Esophagus squamous epithelium (tissue), 5 donors: ENCODE data around the gene BSPRY. TPM values are rescaled to one million over a fixed set of nuclear protein-coding genes. Genes with fewer than 3 reads are reported as not detected.
"Not testable (repeated sequence)": the region's sequence is repeated elsewhere in the genome, so short reads cannot be mapped to it uniquely, and the experiment has no call there.

ENCODE experiments used
- DNase-seq: peaks from one replicate; lab custom pipeline; 2025; lab: John Stamatoyannopoulos, UW
- H3K27ac ChIP-seq, 4 donors: fragments of 200-600 bp; sonication (generic); one replicate each; pipeline ENCODE4 v1.5.1; 2016 to 2019; ENCODE audit warnings: mild to moderate bottlenecking in 1 of 4
- H3K27me3 ChIP-seq, 4 donors: fragments of 200-600 bp; sonication (generic); 1 replicate in 3 of 4; 2 replicates in 1 of 4; pipeline versions ENCODE4 v1.5.1 to v1.6.0; 2017 to 2021; ENCODE audit warnings: antibody characterized with exemption in 1 of 4
- H3K36me3 ChIP-seq, 3 donors: fragments of 200-600 bp; sonication (generic); one replicate each; pipeline ENCODE4 v1.5.1; 2016 to 2019
- H3K4me1 ChIP-seq, 3 donors: fragments of 200-600 bp; sonication (generic); one replicate each; pipeline ENCODE4 v1.5.1; 2017 to 2019
- H3K4me3 ChIP-seq, 4 donors: fragments of 200-600 bp; sonication (generic); 1 replicate in 3 of 4; 2 replicates in 1 of 4; pipeline ENCODE4 v1.5.1; 2016 to 2019; ENCODE audit warnings: mild to moderate bottlenecking in 2 of 4, moderate library complexity in 1 of 4
- H3K9me3 ChIP-seq, 3 donors: fragments of 200-600 bp; sonication (generic); one replicate each; pipeline ENCODE4 v1.5.1; 2016 to 2019
- POLR2A ChIP-seq, 4 donors: fragments of 450-650 bp; IDR thresholded peaks; one replicate each; pipeline ENCODE4 v1.6.1; 2017; ENCODE audit warnings: antibody characterized with exemption in 4 of 4, mild to moderate bottlenecking in 4 of 4, moderate library complexity in 3 of 4
- WGBS, 2 donors: methylation state at CpG; one replicate each; pipeline ENCODE4 v1.1.5; 2018; 5-methylcytosine and 5-hydroxymethylcytosine counted together
- intact Hi-C: fragments of 100-400 bp; cut with DNase I; formaldehyde crosslinking; loops from one replicate; pipeline ENCODE4 v1.15.0; 2022
- total RNA-seq, 4 donors: library from RNA; depleted of rRNA; stranded (reverse); fragments of >200 nt; gene quantifications; one replicate each; pipeline ENCODE4 v1.1.0, GENCODE V29; 2016
- TF ChIP-seq, protein P1 (sequence below), 6 experiments: fragments of 450-650 bp in 4 of 6; fragments of 200-600 bp in 2 of 6; sonication (generic) in 2 of 6; IDR thresholded peaks; one replicate each; pipeline ENCODE4 v1.5.1; 2016 to 2019; ENCODE audit warnings: antibody characterized with exemption in 6 of 6, mild to moderate bottlenecking in 4 of 6, moderate library complexity in 4 of 6
- donor health status: DM: yes; HTN: yes; CAD: no.

The BSPRY gene
- total RNA-seq, 4 donors from 2014 or later: 18.1 to 50.1 (median 37.6) TPM

DNA sequence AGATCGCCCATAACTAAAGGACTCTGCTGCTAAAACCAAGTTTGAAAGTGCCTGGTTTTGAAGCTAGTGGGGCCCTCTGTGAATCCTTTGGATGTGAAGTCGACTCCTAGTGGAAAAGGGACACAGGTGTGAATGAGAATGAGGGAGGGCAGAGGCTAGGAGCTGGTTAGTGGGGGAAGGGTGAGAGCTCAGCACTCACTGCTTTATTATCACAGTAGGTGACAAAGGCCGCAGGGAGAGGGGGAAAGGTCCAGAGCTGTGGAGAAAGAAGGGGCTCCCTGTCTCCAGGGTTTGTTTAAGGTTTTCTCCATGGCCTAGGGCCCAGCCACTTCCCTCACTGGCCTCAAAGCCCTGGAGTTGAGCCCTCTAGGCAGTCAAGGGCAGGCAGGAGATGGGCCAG lies 23.9 kb downstream of the BSPRY start:
- intact Hi-C loops: no loop called here
- Histone ChIP-seq H3K27ac (no peak overlapping the region), H3K4me1 (peaks cover 12 to 33% (median 16%) of the 10 kb centered on the region in 3 donors), H3K9me3 (no peaks in the 10 kb centered on the region), H3K4me3 (no peak overlapping the region), H3K36me3 (peaks cover 6 to 43% (median 18%) of the 10 kb centered on the region in 3 donors), H3K27me3 (no peaks in the 10 kb centered on the region)
- 77 to 83% methylated on average over 3 of the region's 3 CpGs for WGBS, 2 donors
- no peak for DNase-seq
- TF ChIP-seq, protein P1, sequence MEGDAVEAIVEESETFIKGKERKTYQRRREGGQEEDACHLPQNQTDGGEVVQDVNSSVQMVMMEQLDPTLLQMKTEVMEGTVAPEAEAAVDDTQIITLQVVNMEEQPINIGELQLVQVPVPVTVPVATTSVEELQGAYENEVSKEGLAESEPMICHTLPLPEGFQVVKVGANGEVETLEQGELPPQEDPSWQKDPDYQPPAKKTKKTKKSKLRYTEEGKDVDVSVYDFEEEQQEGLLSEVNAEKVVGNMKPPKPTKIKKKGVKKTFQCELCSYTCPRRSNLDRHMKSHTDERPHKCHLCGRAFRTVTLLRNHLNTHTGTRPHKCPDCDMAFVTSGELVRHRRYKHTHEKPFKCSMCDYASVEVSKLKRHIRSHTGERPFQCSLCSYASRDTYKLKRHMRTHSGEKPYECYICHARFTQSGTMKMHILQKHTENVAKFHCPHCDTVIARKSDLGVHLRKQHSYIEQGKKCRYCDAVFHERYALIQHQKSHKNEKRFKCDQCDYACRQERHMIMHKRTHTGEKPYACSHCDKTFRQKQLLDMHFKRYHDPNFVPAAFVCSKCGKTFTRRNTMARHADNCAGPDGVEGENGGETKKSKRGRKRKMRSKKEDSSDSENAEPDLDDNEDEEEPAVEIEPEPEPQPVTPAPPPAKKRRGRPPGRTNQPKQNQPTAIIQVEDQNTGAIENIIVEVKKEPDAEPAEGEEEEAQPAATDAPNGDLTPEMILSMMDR (IDR thresholded peaks at IDR 0.05): no peak
- no peak for TF ChIP-seq POLR2A (IDR thresholded peaks at IDR 0.05)

DNA sequence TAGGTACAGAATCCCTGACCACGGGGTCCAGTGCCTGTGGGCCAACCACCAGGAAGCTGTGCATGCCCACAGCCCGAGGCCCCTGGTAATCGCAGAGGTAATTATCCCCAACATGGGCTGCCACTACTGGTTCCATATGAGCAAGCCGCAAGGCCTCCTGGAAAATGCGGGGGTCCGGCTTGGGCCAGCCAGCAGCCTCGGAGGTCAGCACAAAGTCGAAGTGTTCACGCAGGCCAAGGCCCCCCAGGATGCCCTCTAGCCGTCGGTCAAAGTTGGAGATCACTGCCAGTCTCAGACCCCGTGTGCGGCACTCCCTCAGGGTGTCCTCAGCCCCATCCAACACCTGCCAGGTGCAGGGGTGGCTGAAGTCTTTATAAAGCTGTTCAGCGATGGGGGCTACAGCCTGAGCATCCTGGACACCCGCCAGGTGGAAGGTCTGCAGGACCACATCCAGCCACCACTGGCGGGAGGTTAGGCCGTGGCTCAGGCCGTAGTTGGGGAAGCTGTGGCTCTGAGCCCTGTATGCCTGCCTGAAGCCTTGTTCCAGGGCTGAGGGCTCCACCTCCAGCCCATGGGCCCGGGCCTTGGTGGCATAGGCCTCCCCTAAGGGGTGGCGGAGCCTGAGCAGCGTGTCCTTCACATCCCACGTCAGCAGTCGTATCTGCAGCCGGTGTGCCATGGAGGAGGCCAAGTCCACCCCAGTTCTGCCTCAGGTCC lies 24.5 kb downstream of the BSPRY start:
- no peaks in the 10 kb centered on the region for H3K27me3 ChIP-seq
- TF ChIP-seq, protein P1 (IDR thresholded peaks at IDR 0.05): no peak
- TF ChIP-seq POLR2A (IDR thresholded peaks at IDR 0.05): no peak
- DNase-seq: no peak
- H3K4me1 ChIP-seq: peaks cover 12 to 33% (median 16%) of the 10 kb centered on the region in 3 donors
- WGBS, 2 donors: 81 to 92% methylated on average over 7 to 10 of the region's 24 CpGs
- H3K27ac ChIP-seq: no peak overlapping the region
- H3K4me3 ChIP-seq: no peak overlapping the region
- H3K36me3 ChIP-seq: peaks cover 6 to 41% (median 18%) of the 10 kb centered on the region in 3 donors
- H3K9me3 ChIP-seq: no peaks in the 10 kb centered on the region
- intact Hi-C loops: no loop called here

DNA sequence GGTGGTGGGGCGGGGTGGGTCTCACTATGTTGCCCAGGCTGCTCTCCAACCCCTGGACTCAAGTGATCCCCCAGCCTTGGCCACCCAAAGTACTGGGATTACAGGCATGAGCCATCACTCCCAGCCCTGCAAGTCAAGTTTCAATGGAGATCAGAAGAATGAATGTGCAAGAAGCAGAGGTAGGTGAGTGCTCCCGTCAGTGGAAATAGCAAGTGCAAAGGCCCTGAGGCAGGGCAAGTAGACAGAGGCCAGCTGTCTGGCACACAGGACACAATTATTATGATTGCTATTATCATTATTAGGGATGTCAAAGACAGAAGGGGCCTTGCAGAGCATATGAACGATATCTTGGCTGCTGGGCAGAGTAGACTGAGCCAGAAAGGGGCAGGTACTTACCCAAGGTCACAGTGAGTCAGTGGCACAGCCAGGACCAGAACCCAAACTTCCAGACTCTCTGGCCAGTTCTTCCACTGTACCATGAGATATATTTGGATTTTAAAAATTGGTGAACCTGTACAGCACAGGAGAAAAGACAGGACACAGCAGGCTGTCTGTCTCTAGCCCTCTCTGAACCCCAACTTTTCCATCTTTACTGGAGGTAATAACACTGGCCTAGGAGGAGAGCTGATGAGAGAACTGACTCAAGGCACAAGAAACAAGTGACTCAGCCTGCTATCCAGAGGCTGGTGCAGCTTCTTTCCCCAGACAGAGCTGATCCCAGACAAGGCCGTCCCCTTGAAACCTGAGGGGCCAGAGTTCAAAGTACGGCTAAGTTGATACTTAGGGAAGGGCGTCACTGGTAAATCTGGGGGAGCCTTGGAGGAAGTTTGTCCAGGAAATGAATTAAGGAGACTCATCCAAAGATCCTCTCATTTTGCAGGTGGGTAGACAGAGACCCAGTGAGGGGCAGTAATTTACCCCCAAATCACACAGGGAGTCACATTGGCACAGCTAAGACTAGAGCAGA lies 26.0 kb downstream of the BSPRY start:
- Histone ChIP-seq H3K27me3 (no peaks in the 10 kb centered on the region), H3K4me3 (peak overlapping the region; percentile 73 to 96 (median 92)), H3K9me3 (no peaks in the 10 kb centered on the region), H3K27ac (peak overlapping the region in 3 of 4 donors; percentile 89 to 96 (median 95)), H3K36me3 (peaks cover 6 to 34% (median 18%) of the 10 kb centered on the region in 3 donors), H3K4me1 (peaks cover 12 to 35% (median 16%) of the 10 kb centered on the region in 3 donors)
- 70 to 74% methylated on average over 4 to 5 of the region's 6 CpGs for WGBS, 2 donors
- TF ChIP-seq, protein P1 (IDR thresholded peaks at IDR 0.05): no peak
- no peak for TF ChIP-seq POLR2A (IDR thresholded peaks at IDR 0.05)
- intact Hi-C loops: no loop called here
- DNase-seq: no peak

DNA sequence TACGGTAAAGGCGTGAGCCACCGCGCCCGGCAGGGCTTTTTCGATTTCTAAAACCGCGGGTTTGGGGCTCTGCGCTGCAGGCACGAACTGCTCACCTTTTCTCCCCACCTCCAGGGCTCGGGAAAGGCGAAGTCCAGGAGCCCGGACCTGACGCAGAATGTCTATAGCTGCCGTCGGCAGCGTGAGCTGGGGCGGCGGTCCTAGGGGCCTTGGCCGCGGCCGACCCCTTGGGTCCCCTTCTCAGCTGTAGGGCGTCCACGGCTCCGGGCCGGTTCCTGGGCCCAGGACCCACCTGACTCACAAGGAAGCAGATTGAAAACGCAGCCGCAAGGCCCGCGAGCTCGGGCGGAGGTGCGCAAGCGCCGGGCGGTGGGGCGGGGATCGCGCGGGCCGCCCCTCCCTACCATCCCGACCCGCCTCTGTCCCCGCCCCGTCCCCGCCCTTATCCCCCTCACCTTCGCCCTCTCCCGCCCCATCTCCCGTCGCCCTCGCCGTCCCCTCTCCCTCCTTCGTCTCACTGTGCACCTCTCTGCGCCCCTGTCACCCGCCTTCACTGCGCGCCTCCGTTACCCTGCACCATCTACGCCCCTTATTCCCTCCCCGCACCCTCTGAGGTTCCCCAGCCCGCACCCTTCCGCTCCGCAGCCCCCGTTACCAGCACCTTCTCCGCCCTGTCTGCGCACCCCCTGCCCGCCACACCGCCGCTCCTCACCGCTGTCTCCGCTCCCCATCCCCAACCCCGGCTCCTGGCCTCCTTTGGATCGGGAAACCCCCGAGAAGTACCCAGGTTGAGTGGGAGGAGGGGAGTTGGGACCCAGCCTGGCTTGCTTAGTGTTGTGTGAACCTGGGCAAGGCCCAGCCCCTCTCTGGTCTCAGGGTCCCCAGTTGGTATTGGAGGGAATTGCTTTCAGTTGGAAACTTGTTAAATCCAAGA lies 27.6 kb downstream of the BSPRY start, which contains the start of gene HDHD3:
HDHD3 (minus strand) TSS at position 353 of the 934 bp plus-strand sequence. CDS start 2,632 bp downstream, outside the sequence.
- H3K4me3 ChIP-seq: peak within 1 kb of the TSS; percentile 73 to 96 (median 92)
- peaks cover 17 to 51% (median 21%) of the 10 kb centered on the region in 3 donors for H3K4me1 ChIP-seq
- intact Hi-C loops: no loop called here
- peaks cover 6 to 34% (median 18%) of the 10 kb centered on the region in 3 donors for H3K36me3 ChIP-seq
- TF ChIP-seq POLR2A (IDR thresholded peaks at IDR 0.05): peak in 2 of 4 donors; percentile 79 to 89
- TF ChIP-seq, protein P1 (IDR thresholded peaks at IDR 0.05): peak in 1 of 6 experiments; percentile 7
- no peaks in the 10 kb centered on the region for H3K9me3 ChIP-seq
- no peaks in the 10 kb centered on the region for H3K27me3 ChIP-seq
- WGBS, 2 donors: 0 to 1% methylated on average over 14 to 27 of the region's 74 CpGs
- peak within 1 kb of the TSS; percentile 89 to 96 (median 92) for H3K27ac ChIP-seq
- peak; percentile 33 for DNase-seq

DNA sequence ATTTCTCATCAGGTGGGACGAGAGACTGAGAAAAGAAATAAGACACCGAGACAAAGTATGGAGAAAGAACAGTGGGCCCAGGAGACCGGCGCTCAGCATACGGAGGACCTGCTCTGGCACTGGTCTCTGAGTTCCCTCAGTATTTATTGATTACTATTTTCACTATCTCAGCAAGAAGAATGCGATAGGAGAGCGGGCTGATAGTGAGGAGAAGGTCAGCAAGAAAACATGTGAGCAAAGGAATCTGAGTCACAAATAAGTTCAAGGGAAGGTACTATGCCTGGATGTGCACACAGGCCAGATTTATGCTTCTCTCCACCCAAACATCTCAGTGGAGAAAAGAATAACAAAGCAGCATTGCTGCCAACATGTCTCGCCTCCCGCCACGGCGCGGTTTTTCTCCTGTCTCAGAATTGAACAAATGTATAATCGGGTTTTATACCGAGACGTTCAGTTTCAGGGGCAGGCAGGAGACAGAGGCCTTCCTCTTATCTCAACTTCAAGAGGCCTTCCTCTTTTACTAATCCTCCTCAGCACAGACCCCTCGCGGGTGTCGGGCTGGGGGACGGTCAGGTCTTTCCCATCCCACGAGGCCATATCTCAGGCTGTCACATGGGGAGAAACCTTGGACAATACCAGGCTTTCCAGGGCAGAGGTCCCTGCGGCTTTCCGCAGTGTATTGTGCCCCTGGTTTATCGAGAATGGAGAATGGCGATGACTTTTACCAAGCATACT lies 29.9 kb downstream of the BSPRY start:
- H3K9me3 ChIP-seq, H3K27me3 ChIP-seq, DNase-seq, intact Hi-C loops, H3K4me3 ChIP-seq: not testable (repeated sequence)
- Histone ChIP-seq H3K27ac (peak overlapping the region in 1 of 4 donors; percentile 36), H3K4me1 (peaks cover 17 to 72% (median 21%) of the 10 kb centered on the region in 3 donors), H3K36me3 (peaks cover 0 to 10% (median under 1%) of the 10 kb centered on the region in 3 donors)
- WGBS, 2 donors: 76 to 79% methylated on average over 16 to 21 of the region's 24 CpGs

DNA sequence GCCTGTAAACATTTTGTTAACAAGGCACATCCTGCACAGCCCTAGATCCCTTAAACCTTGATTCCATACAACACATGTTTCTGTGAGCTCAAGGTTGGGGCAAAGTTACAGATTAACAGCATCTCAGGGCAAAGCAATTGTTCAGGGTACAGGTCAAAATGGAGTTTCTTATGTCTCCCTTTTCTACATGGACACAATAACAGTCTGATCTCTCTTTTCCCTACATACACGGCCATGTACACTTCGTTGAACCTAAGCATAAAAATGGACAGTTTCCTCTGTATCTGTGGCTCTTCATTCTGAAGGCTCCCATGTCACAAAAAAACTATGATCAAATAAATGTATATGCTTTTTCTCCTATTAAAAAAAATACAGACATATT lies 30.5 kb downstream of the BSPRY start:
- DNase-seq, H3K27me3 ChIP-seq, H3K36me3 ChIP-seq, H3K4me3 ChIP-seq, H3K9me3 ChIP-seq, intact Hi-C loops: not testable (repeated sequence)
- peaks cover 15 to 72% (median 21%) of the 10 kb centered on the region in 3 donors for H3K4me1 ChIP-seq
- WGBS, 2 donors: 86 to 88% methylated on average over 2 of the region's 2 CpGs
- H3K27ac ChIP-seq: peak overlapping the region in 3 of 4 donors; percentile 85 to 89 (median 89)
